Suprapubic skin (tissue), 4 donors: ENCODE measurements around the gene FGF1. TPM values are rescaled to one million over a fixed set of nuclear protein-coding genes. Genes with fewer than 3 reads are reported as not detected.

Experiments
- DNase-seq, 2 donors: peaks; one replicate each; pipeline ENCODE4 v3.0.0-alpha.2; 2019; ENCODE audit warnings: low spot score in 2 of 2
- H3K27ac ChIP-seq: fragments of 200-600 bp; sonication (generic); one replicate; pipeline ENCODE4 v1.5.1; 2019
- H3K27me3 ChIP-seq: fragments of 200-600 bp; sonication (generic); one replicate; pipeline ENCODE4 v1.5.1; 2019
- H3K36me3 ChIP-seq: fragments of 200-600 bp; sonication (generic); one replicate; pipeline ENCODE4 v1.5.1; 2019
- H3K4me1 ChIP-seq: fragments of 200-600 bp; sonication (generic); one replicate; pipeline ENCODE4 v1.5.1; 2019
- H3K4me3 ChIP-seq: fragments of 200-600 bp; sonication (generic); one replicate; pipeline ENCODE4 v1.5.1; 2019; ENCODE audit warnings: mild to moderate bottlenecking
- H3K9me3 ChIP-seq: fragments of 200-600 bp; sonication (generic); one replicate; pipeline ENCODE4 v1.5.1; 2019
- EP300 ChIP-seq: sonication (generic); formaldehyde crosslinking; IDR thresholded peaks from one replicate; pipeline ENCODE4 v1.6.1; 2017; ENCODE audit warnings: antibody characterized with exemption
- POLR2A ChIP-seq, 2 donors: fragments of 450-650 bp; IDR thresholded peaks; one replicate each; pipeline ENCODE4 v1.6.1; 2017; ENCODE audit warnings: antibody characterized with exemption in 2 of 2, mild to moderate bottlenecking in 2 of 2, moderate library complexity in 2 of 2
- POLR2AphosphoS5 ChIP-seq, 3 donors: sonication (generic); formaldehyde crosslinking; IDR thresholded peaks; one replicate each; pipeline ENCODE4 v1.6.1; 2017; ENCODE audit warnings: antibody characterized with exemption in 3 of 3
- WGBS: methylation state at CpG from one replicate; pipeline ENCODE4 v1.1.5; 2018; 5-methylcytosine and 5-hydroxymethylcytosine counted together
- total RNA-seq, 4 donors: library from RNA; depleted of rRNA; stranded (reverse); fragments of >200 nt; gene quantifications; one replicate each; pipeline ENCODE4 v1.1.0, GENCODE V29; 2016
- TF ChIP-seq, protein P1 (sequence below), 2 donors: fragments of 200-600 bp in 1 of 2; fragments of 450-650 bp in 1 of 2; sonication (generic) in 1 of 2; IDR thresholded peaks; one replicate each; pipeline ENCODE4 v1.5.1; 2016 to 2019; ENCODE audit warnings: antibody characterized with exemption in 2 of 2, mild to moderate bottlenecking in 1 of 2, moderate library complexity in 1 of 2

Gene FGF1
- total RNA-seq, 4 donors from 2014 or later: 0.48 to 2.5 (median 1.9) TPM

DNA sequence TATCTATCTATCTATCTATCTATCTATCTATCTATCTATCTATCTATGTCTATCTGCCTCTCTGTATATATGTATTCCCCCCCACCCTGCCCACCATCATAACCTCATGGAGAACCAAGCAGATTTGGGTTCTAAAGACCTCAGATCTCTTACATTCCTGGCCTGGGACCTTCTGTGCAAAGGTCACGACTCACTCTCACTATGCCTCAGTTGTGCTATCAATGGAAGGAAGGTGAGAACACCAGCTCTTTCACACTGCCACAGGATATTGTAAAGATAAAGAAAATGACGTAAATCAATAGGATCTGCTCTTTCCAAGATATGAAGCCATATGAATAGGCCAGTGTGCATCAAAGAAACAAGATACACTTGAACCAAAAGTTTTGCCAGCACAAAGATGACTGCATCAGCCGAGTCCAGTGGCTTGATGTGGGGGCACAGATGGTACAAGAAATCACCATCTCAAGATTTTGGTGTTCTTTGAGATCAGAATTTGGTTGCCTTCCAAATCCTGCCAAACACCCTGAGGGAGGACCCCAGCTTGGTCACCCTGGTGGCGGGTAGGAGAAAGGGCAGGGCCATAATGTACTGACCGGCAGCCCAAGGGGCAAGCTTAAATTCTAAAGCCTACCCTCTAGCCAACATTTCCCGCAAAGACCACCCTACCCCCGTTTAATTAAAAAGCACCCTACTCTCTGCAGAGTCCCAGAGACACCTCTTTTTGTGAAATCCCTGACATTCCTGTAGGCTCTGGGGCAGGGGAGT, 8.4 kb upstream of the FGF1 start:
- Histone ChIP-seq H3K4me3 (no peak overlapping the region), H3K4me1 (peaks cover 17% of the 10 kb centered on the region), H3K27ac (no peak overlapping the region), H3K27me3 (no peaks in the 10 kb centered on the region), H3K36me3 (no peaks in the 10 kb centered on the region), H3K9me3 (no peaks in the 10 kb centered on the region)
- 93% methylated on average over 7 of the region's 7 CpGs for WGBS
- DNase-seq: no peak
- TF ChIP-seq POLR2AphosphoS5 (IDR thresholded peaks at IDR 0.05) (no peak), POLR2A (IDR thresholded peaks at IDR 0.05) (no peak), EP300 (no peak)
- TF ChIP-seq, protein P1, sequence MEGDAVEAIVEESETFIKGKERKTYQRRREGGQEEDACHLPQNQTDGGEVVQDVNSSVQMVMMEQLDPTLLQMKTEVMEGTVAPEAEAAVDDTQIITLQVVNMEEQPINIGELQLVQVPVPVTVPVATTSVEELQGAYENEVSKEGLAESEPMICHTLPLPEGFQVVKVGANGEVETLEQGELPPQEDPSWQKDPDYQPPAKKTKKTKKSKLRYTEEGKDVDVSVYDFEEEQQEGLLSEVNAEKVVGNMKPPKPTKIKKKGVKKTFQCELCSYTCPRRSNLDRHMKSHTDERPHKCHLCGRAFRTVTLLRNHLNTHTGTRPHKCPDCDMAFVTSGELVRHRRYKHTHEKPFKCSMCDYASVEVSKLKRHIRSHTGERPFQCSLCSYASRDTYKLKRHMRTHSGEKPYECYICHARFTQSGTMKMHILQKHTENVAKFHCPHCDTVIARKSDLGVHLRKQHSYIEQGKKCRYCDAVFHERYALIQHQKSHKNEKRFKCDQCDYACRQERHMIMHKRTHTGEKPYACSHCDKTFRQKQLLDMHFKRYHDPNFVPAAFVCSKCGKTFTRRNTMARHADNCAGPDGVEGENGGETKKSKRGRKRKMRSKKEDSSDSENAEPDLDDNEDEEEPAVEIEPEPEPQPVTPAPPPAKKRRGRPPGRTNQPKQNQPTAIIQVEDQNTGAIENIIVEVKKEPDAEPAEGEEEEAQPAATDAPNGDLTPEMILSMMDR (IDR thresholded peaks at IDR 0.05): no peak

DNA sequence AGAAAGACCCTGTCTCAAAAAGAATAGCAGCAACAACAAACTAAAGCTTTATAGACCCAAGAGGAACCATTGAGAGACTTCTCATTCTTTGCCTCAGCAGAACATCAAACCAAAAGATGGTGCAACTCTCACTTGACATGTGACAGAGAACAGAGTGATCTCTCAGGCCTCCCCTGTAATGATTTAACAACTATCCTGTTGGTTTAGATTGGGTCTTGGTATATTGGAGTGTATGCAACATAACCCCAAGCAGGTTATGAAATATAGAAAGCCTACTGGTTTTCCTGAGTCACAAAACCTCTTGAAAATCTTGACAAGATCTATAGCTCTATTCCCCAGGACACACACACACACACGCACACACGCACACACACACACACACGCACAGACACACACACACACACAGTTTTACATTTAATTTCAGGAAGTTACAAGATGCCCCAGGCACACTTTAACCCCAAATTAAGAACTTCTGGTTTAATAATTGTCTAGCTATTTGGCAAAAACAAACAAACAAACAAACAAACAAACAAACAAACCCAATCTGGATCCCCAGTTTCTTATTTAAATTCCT, 6.5 kb upstream of the FGF1 start:
- no peaks in the 10 kb centered on the region for H3K27me3 ChIP-seq
- no peak overlapping the region for H3K4me3 ChIP-seq
- DNase-seq: no peak
- TF ChIP-seq POLR2AphosphoS5 (IDR thresholded peaks at IDR 0.05) (no peak), EP300 (no peak), POLR2A (IDR thresholded peaks at IDR 0.05) (no peak)
- TF ChIP-seq, protein P1 (IDR thresholded peaks at IDR 0.05): no peak
- no peaks in the 10 kb centered on the region for H3K9me3 ChIP-seq
- no peak overlapping the region for H3K27ac ChIP-seq
- 83% methylated on average over 3 of the region's 3 CpGs for WGBS
- peaks cover under 1% of the 10 kb centered on the region for H3K4me1 ChIP-seq
- no peaks in the 10 kb centered on the region for H3K36me3 ChIP-seq

DNA sequence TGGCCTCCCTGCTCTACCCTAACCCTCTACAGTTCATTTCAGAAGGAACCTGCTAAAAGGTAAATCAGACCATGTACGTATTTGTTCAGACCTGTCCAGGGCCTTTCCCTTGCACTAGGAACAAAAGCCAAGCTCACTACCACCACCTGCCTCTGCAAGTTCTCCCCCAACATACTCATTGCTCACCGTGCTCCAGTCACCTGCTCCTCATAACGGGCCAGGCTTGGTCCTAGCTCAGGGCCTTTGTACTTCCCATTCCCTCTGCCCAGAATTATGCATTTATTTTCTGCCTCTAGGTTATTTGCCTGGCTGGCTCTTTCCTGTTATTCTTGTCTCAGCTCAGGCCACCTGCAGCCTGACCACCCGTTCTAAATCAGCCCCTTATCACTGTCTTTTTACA, 4.8 kb upstream of the FGF1 start:
- TF ChIP-seq POLR2AphosphoS5 (IDR thresholded peaks at IDR 0.05) (no peak), EP300 (no peak), POLR2A (IDR thresholded peaks at IDR 0.05) (no peak)
- TF ChIP-seq, protein P1 (IDR thresholded peaks at IDR 0.05): no peak
- H3K27me3 ChIP-seq: no peaks in the 10 kb centered on the region
- WGBS: 66% methylated on average over 4 of the region's 4 CpGs
- DNase-seq: no peak
- no peaks in the 10 kb centered on the region for H3K36me3 ChIP-seq
- no peak overlapping the region for H3K4me3 ChIP-seq
- H3K27ac ChIP-seq: no peak overlapping the region
- no peaks in the 10 kb centered on the region for H3K9me3 ChIP-seq
- H3K4me1 ChIP-seq: peaks cover 14% of the 10 kb centered on the region

DNA sequence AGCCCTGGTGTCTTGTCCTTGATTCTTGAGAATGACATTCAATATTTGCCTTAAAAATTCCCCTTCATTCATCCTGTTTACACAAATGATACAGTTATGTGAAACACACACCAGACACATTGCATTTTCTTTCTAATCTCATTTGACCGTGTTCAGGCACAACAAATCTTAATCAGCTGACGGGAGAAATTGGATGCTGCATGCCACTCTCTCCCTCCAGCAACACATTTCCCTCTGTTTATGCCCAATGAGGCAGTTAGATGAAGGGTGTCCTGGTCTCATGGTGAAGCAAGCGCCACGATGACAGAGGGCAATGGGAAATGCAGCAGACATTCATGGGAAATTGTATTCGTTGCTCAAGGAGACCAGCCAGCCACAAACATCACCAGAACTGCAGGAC, 3.2 kb upstream of the FGF1 start:
- TF ChIP-seq POLR2A (IDR thresholded peaks at IDR 0.05) (no peak), EP300 (no peak), POLR2AphosphoS5 (IDR thresholded peaks at IDR 0.05) (no peak)
- TF ChIP-seq, protein P1 (IDR thresholded peaks at IDR 0.05): no peak
- WGBS: 84% methylated on average over 5 of the region's 5 CpGs
- Histone ChIP-seq H3K27me3 (no peaks in the 10 kb centered on the region), H3K4me3 (no peak overlapping the region), H3K9me3 (no peaks in the 10 kb centered on the region), H3K36me3 (no peaks in the 10 kb centered on the region), H3K4me1 (peaks cover 29% of the 10 kb centered on the region), H3K27ac (no peak overlapping the region)
- DNase-seq: no peak

DNA sequence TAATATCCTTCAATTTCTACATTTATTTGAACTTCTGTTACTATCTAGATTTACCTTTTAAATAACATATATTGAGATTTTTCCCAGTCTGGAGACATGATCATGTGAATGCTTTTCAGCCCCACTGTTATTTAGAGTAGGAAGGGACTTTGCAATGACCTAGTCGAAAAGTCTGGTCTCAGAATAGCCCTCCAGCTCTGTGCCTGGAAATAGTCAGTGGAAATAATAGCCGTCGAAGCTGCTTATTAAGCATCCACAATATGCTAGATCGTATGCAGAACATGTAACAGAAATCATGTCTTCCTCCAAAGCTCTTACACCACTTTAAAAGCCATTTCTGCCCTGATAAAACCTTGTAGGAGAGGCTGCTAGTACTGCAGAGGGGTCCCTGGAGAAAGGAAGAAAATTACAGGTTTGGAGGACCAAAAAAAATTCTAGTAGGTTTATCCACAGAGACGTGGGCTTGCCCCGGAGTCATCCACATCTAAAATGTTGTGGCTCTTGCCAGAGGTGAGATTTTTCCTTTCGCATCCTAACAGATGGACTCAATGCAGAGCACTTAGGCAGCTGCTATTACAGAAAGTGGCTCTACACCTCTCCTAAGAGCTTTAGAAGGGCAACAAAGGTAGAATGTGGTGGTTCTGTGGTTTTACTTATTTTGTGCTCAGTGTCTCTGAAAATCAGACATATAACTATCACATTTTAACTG, 2.5 kb upstream of the FGF1 start:
- peaks cover 29% of the 10 kb centered on the region for H3K4me1 ChIP-seq
- no peak for TF ChIP-seq POLR2A (IDR thresholded peaks at IDR 0.05)
- no peak for DNase-seq
- no peak overlapping the region for H3K27ac ChIP-seq
- WGBS: 88% methylated on average over 7 of the region's 7 CpGs
- H3K9me3 ChIP-seq: no peaks in the 10 kb centered on the region
- H3K4me3 ChIP-seq: no peak overlapping the region
- no peaks in the 10 kb centered on the region for H3K27me3 ChIP-seq
- H3K36me3 ChIP-seq: no peaks in the 10 kb centered on the region
